BLaER1 (cell line): ENCODE measurements around the gene FBXO3.

Experiments used
- H3K27ac ChIP-seq: shearing (Covaris generic); formaldehyde crosslinking; 2 replicates; pipeline ENCODE4 v1.8.1; 2022
- H3K27me3 ChIP-seq: shearing (Covaris generic); formaldehyde crosslinking; 2 replicates; pipeline ENCODE4 v1.8.1; 2022
- H3K36me3 ChIP-seq: shearing (Covaris generic); formaldehyde crosslinking; 2 replicates; pipeline ENCODE4 v1.8.1; 2022
- H3K4me1 ChIP-seq: shearing (Covaris generic); formaldehyde crosslinking; 2 replicates; pipeline ENCODE4 v1.8.1; 2022
- H3K4me2 ChIP-seq: shearing (Covaris generic); formaldehyde crosslinking; 2 replicates; pipeline ENCODE4 v1.8.1; 2022
- H3K4me3 ChIP-seq: shearing (Covaris generic); formaldehyde crosslinking; 2 replicates; pipeline ENCODE4 v1.8.1; 2022
- H3K9ac ChIP-seq: shearing (Covaris generic); formaldehyde crosslinking; 2 replicates; pipeline ENCODE4 v1.8.1; 2022
- H3K9me3 ChIP-seq: shearing (Covaris generic); formaldehyde crosslinking; 2 replicates; pipeline ENCODE4 v1.8.1; 2022
- H4K20me1 ChIP-seq: shearing (Covaris generic); formaldehyde crosslinking; 2 replicates; pipeline ENCODE4 v1.8.1; 2022
- Cebpa-rat ChIP-seq: shearing (Covaris generic); IDR thresholded peaks from 2 replicates; pipeline ENCODE4 v1.8.1; 2022

The FBXO3 gene

DNA sequence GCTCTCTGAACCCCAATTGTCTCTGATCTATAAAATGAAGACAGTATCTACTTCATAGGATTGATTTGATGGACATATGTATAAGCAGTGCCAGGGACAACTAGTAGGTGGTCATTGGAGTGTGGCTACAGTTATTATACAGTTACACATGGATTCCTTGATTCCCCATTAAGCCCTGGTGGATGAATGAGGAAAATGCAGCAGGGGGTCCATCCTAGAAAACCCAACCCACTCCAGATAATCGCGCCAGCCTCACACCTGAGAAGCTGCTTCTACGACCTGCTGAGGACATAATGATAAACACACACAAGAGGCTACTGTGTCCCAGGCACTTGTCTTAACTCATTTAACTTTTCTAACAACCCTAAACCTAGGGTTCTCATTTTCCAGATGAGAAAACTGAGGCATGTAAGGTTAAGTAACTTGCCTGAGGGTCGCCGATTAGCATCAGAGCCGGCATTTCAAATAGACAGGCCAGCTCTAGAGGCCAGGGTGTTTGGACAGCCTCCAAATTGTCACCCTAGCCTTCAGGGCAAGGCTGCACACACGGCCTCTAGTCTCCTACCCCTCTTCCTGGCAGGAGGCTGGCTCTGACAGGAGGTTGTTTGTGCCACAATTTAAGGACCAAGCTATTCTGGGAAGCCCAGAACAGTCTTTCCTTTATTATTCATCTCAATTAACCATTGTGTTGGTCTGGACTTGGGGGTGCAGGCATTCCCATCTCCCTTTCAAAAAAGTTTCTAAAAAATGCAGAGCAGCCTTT lies 69.9 kb downstream of the FBXO3 start:
- H3K9me3 ChIP-seq = no peaks in the 10 kb centered on the region
- no peak overlapping the region for H3K27ac ChIP-seq
- peaks cover 23% of the 10 kb centered on the region for H3K4me1 ChIP-seq
- no peaks in the 10 kb centered on the region for H4K20me1 ChIP-seq
- H3K27me3 ChIP-seq = no peaks in the 10 kb centered on the region
- H3K4me3 ChIP-seq = no peak overlapping the region
- H3K9ac ChIP-seq = no peak overlapping the region
- H3K4me2 ChIP-seq = no peak overlapping the region
- H3K36me3 ChIP-seq = peaks cover 48% of the 10 kb centered on the region
- no peak for TF ChIP-seq Cebpa-rat

DNA sequence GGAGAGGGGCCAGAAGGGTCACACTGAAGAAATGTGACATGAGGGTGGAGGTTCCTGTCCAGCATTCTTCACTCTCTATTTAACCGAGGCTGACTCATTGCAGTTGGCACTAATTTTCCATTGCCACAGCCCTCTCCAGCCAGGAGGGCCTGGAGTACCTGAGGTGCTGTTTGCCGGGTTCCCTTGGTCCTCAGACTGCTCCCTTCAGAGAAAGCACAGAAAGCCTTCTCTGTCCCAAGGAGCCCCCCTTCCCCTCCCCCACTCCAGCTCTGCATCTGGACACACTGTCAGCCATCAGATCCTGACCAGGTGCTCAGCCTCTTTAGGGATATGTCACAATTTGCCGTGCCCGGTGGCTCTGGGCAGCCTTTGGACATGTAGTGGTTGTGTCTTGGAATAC lies 70.5 kb downstream of the FBXO3 start:
- Histone ChIP-seq H4K20me1 (no peaks in the 10 kb centered on the region), H3K4me3 (no peak overlapping the region), H3K36me3 (peaks cover 41% of the 10 kb centered on the region), H3K27ac (no peak overlapping the region), H3K9ac (no peak overlapping the region), H3K4me1 (peaks cover 24% of the 10 kb centered on the region), H3K4me2 (no peak overlapping the region), H3K9me3 (no peaks in the 10 kb centered on the region), H3K27me3 (no peaks in the 10 kb centered on the region)
- TF ChIP-seq Cebpa-rat = no peak

DNA sequence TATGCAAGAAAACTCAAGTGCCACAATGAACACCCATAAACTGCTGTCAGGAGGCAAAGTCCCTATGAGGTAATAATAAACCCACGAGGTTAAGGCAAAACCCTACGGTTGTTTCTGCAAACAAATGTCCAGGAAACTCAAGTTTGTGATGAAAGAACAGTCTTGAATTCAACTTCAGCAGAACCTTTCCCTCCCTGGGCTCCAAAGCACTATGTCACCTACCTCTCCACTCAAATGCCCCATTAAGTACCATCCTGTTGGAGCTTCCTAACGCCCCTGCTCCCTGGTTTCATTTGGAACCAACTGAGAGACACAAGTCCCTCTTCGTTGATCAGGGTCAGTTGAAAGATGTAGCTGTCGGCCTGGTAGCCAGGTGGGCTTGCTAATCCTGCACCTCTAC lies 71.1 kb downstream of the FBXO3 start:
- Histone ChIP-seq H3K9ac (no peak overlapping the region), H3K4me3 (no peak overlapping the region), H3K4me2 (no peak overlapping the region), H3K27me3 (no peaks in the 10 kb centered on the region), H3K36me3 (peaks cover 37% of the 10 kb centered on the region), H3K27ac (no peak overlapping the region), H3K9me3 (no peaks in the 10 kb centered on the region), H4K20me1 (no peaks in the 10 kb centered on the region), H3K4me1 (peaks cover 24% of the 10 kb centered on the region)
- TF ChIP-seq Cebpa-rat = no peak

DNA sequence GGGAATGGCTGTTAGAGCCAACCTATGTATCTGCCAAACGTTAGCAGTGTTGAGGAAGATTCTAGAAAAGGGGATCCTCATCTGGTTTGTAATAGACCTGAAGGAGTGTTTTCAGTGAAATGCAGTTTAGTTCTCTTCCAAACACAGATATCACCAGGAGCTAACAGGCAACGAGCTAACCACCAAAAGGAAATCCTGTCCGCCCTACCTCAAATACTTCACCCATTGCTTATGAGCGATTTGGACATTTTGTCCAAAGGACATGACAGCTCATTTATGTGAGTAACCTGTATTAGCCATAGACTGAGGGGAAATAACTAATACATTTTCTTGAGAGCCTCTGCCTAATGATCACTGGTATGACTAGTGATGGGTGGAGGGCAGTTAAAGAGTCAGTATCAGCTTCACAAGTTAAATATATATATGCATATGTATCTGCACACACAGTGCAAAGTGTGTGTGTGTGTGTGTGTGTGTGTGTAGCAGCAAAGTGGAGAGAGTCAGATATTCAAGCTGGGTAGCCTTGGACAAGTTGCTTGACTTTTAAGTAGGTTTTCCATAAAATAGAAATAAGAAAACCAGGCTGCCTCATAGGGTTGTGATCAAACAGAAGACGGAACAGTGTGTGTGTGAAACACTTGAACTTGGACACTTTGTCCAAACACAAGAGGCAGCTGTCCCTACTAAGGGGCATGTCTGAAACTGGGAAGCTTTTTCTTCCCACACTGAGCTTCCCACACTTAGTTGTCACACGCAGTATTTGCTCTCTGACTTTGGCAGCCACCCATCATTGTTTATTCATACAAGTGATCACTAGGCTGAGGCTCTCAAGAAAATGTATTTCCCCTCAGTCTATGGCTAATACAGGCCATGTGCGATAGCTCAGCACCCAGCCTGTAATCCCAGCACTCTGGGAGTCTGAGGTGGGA lies 72.8 kb downstream of the FBXO3 start:
- Histone ChIP-seq H3K4me3 (peak overlapping the region; percentile 70), H3K9ac (peak overlapping the region; percentile 54), H3K27ac (peak overlapping the region; percentile 29; the same call in 1 of the 2 replicates), H3K36me3 (peaks cover 20% of the 10 kb centered on the region), H3K4me2 (peak overlapping the region; percentile 86), H3K4me1 (peaks cover 24% of the 10 kb centered on the region), H4K20me1 (no peaks in the 10 kb centered on the region), H3K27me3 (no peaks in the 10 kb centered on the region), H3K9me3 (no peaks in the 10 kb centered on the region)
- TF ChIP-seq Cebpa-rat = no peak

DNA sequence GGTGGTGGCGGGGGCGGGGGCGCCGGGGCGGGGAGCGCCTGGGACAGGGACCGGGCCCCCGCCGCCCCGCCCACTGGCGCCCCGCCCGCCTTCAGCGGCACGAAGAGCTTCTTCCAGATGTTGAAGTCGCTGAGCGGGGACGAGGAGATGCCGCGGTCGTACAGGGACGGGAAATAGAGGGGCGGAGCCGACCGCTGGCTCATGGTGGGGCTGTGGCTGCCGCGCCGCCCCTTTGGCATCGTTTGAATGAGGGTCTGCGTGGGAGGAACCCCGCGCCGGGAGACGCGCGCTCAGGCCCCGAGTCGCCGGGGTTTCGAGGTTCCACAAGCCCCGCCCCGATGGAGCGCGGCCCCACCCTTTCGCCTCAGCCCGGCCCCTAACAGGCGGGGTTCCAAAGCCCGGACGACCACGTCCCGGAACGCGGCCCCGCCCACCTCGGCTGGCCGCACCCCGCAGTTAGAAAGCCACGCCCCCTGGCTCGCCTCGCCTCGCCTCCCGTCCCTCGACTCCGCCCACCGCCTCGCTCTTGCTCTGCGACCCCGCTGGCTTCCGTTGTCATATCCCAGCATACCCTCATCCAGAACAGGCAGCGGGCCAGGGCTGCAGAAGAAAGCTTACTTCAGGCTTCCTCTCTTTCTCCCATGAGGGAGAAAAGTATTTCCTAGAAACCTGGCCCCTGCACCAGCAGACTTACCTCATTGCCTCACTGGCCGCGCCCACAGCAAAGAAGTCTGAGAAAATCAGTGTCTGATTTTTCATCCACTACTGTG lies 73.6 kb downstream of the FBXO3 start, which contains the start of gene C11orf91:
C11orf91 (minus strand) TSS at position 325 of the 770 bp plus-strand sequence; CDS start at position 239, 86 bp downstream.
- peak within 1 kb of the TSS; percentile 86 for H3K4me2 ChIP-seq
- no peaks in the 10 kb centered on the region for H4K20me1 ChIP-seq
- peak within 1 kb of the TSS; percentile 29; the same call in 1 of the 2 replicates for H3K27ac ChIP-seq
- no peak for TF ChIP-seq Cebpa-rat
- H3K36me3 ChIP-seq = peaks cover 16% of the 10 kb centered on the region
- no peaks in the 10 kb centered on the region for H3K27me3 ChIP-seq
- H3K4me1 ChIP-seq = peaks cover 24% of the 10 kb centered on the region
- H3K9me3 ChIP-seq = no peaks in the 10 kb centered on the region
- peak within 1 kb of the TSS; percentile 54 for H3K9ac ChIP-seq
- peak within 1 kb of the TSS; percentile 70 for H3K4me3 ChIP-seq

DNA sequence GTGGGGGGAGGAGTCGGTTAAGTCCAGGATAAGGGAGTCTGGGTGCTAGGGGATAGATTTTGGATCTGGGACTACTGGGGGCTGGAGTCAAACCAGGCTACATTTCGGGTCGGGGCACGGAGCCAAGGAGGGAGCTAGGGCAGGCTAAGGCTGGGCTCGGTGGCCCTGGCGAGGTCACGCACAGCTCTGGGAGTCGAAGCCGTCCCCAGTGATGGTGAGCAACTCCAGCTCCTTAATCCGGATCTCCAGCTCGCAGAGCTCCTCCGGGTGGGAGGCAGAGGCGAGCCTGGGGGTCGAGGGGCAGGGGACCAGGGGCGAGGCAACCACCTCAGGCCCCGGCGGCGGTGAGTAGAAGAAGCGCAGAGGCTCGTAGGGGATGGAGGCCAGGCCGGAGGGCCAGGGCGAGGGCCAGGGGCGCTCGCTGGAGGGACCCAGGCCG lies 74.2 kb downstream of the FBXO3 start:
- Histone ChIP-seq H3K4me1 (peaks cover 24% of the 10 kb centered on the region), H3K27me3 (no peaks in the 10 kb centered on the region), H3K36me3 (peaks cover 9% of the 10 kb centered on the region), H3K9me3 (no peaks in the 10 kb centered on the region), H3K27ac (no peak overlapping the region; the same call in 1 of the 2 replicates), H4K20me1 (no peaks in the 10 kb centered on the region), H3K4me2 (peak overlapping the region; percentile 86), H3K4me3 (peak overlapping the region; percentile 70), H3K9ac (peak overlapping the region; percentile 42; the same call in 1 of the 2 replicates)
- TF ChIP-seq Cebpa-rat = no peak

DNA sequence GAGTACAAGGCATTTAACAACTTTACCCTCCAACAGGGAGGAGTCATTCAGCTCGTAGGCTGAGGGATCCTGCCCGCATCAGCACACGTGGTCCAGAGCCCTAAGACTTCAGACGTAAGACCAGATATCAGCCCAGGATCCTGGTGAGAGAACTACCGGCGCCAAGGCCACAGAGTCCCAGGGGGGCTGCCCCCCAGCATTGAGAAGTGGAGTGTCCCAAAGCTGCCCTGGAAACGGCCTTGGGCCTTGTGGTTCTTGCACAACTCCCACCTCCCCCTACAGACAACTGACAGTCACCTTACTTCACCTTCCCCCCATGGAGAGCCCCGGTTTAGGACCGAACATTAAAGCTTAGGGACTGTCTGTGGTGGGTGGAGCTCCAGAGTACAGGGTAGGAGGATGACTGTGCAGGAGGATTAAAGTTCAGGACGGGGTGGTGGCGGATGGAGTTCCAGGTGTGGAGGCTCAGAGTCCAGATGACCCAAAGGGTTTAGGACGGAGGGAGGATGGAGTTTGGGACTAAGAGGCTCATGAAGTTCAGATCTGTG lies 74.7 kb downstream of the FBXO3 start:
- Histone ChIP-seq H3K9me3 (no peaks in the 10 kb centered on the region), H3K4me2 (peak overlapping the region; percentile 86), H3K4me1 (peaks cover 24% of the 10 kb centered on the region), H3K27me3 (no peaks in the 10 kb centered on the region), H3K4me3 (peak overlapping the region; percentile 70), H3K27ac (no peak overlapping the region; the same call in 1 of the 2 replicates), H4K20me1 (no peaks in the 10 kb centered on the region), H3K36me3 (0 out of 2 replicates have a peak, but pooled peaks cover 6% of the 10 kb centered on the region), H3K9ac (no peak overlapping the region)
- TF ChIP-seq Cebpa-rat = no peak

DNA sequence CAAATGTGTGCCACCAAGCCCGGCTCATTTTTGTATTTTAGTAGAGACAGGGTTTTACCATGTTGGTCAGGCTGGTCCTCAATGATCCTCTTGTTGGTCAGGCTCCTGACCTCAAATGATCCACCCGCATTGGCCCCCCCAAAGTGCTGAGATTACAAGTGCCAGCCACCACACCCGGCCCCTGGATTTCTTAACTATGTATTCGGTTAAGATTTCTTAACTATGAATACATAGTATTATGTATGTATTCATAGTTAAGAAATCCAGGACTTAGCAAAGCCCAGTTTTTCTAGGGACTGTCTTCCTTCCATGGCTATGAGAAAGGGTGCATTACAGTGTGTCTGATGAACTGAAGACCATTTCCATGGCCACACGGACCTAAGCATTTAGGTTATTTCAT lies 75.4 kb downstream of the FBXO3 start:
- H3K4me2 ChIP-seq = no peak overlapping the region
- H4K20me1 ChIP-seq = no peaks in the 10 kb centered on the region
- no peaks in the 10 kb centered on the region for H3K27me3 ChIP-seq
- H3K4me1 ChIP-seq = peaks cover 24% of the 10 kb centered on the region
- H3K27ac ChIP-seq = no peak overlapping the region
- no peak overlapping the region for H3K4me3 ChIP-seq
- H3K36me3 ChIP-seq = no peaks in the 10 kb centered on the region
- H3K9ac ChIP-seq = no peak overlapping the region
- no peaks in the 10 kb centered on the region for H3K9me3 ChIP-seq
- no peak for TF ChIP-seq Cebpa-rat

DNA sequence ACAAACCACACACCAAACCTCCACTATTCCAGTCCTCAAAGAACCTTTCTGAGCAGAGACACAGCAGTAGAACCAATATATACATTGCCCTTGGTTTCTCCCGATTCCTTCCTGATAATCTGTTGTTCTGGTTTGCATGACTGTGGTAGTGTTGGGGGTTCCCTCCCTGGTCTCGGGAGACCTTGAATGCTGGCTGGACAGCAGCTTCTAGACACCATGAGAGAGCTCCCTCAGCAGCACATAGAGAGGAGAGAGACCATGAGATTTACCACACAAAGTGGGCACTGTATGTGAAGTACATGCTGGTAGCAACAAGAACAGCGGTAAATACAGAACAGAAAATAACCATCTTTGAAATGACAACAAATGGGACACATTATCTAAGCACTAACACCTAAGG lies 76.3 kb downstream of the FBXO3 start:
- no peak for TF ChIP-seq Cebpa-rat
- H3K4me1 ChIP-seq = peaks cover 24% of the 10 kb centered on the region
- H4K20me1 ChIP-seq = no peaks in the 10 kb centered on the region
- no peak overlapping the region for H3K27ac ChIP-seq
- H3K9ac ChIP-seq = no peak overlapping the region
- H3K27me3 ChIP-seq = no peaks in the 10 kb centered on the region
- H3K4me3 ChIP-seq = no peak overlapping the region
- H3K4me2 ChIP-seq = no peak overlapping the region
- no peaks in the 10 kb centered on the region for H3K9me3 ChIP-seq
- no peaks in the 10 kb centered on the region for H3K36me3 ChIP-seq
